ENCODE data around the gene FAM168B. TPM values are rescaled to one million over a fixed set of nuclear protein-coding genes. Genes with fewer than 3 reads are reported as not detected.

FAM168B gene
- polyA plus RNA-seq, 1 donor, result 71.6 TPM

DNA sequence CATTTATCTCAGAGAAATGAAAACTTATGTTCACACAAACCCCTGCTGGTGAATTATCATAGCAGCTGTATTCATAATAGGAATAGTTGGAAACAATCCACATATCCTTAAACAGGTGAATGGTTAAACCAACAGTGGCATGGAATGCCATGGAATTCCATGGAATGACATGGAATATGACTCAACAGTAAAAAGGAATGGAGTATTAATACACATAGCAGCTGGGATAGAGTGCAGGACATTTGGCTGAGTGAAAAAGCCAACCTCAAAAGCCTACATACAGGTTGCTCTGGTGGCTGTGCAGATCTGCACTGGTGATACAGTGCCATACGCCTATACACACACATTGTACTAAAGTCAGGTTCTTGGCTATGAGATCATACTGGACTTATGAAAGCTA lies 69.5 kb downstream of the FAM168B start:
- Histone ChIP-seq H3K36me3 (ENCODE audit: control insufficient read depth, insufficient read depth, low read length) (no peaks in the 10 kb centered on the region), H3K4me1 (ENCODE audit: control insufficient read depth, insufficient read depth, low read length) (no peaks in the 10 kb centered on the region), H3K27ac (ENCODE audit: low read length) (no peak overlapping the region), H3K27me3 (ENCODE audit: control insufficient read depth, insufficient read depth, low read length) (peaks cover 4% of the 10 kb centered on the region), H3K9me3 (ENCODE audit: control insufficient read depth, low read depth, low read length) (no peaks in the 10 kb centered on the region), H3K4me3 (ENCODE audit: low read length) (no peak overlapping the region)
- DNase-seq, result no peak
- WGBS (ENCODE audit: insufficient coverage, low lambda C conversion rate), result no CpG with 5 or more reads among the region's 1 CpG

DNA sequence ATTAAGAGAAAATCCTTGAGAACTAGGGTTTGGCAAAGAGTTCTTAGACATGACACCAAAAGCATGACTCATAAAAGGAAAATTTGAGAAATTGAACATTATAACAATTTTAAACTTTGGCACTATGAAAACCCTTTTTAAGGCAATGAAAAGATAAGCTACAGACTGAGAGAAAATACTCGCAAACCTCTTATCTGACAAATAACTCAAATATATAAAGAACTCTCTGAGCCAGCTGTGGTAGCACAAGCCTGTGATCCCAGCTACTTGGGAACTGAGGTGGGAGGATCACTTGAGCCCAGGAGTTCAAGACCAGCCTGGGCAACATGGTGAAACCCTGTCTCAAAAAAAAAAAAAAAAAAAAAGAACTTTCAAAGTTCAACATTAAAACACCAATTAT lies 70.5 kb downstream of the FAM168B start:
- Histone ChIP-seq H3K36me3 (ENCODE audit: control insufficient read depth, insufficient read depth, low read length) (no peaks in the 10 kb centered on the region), H3K27me3 (ENCODE audit: control insufficient read depth, insufficient read depth, low read length) (peaks cover 2% of the 10 kb centered on the region), H3K9me3 (ENCODE audit: control insufficient read depth, low read depth, low read length) (no peaks in the 10 kb centered on the region), H3K4me1 (ENCODE audit: control insufficient read depth, insufficient read depth, low read length) (no peaks in the 10 kb centered on the region), H3K27ac (ENCODE audit: low read length) (no peak overlapping the region), H3K4me3 (ENCODE audit: low read length) (no peak overlapping the region)
- DNase-seq, result no peak
- WGBS (ENCODE audit: insufficient coverage, low lambda C conversion rate), result 17% methylated on average over 1 of the region's 1 CpG

DNA sequence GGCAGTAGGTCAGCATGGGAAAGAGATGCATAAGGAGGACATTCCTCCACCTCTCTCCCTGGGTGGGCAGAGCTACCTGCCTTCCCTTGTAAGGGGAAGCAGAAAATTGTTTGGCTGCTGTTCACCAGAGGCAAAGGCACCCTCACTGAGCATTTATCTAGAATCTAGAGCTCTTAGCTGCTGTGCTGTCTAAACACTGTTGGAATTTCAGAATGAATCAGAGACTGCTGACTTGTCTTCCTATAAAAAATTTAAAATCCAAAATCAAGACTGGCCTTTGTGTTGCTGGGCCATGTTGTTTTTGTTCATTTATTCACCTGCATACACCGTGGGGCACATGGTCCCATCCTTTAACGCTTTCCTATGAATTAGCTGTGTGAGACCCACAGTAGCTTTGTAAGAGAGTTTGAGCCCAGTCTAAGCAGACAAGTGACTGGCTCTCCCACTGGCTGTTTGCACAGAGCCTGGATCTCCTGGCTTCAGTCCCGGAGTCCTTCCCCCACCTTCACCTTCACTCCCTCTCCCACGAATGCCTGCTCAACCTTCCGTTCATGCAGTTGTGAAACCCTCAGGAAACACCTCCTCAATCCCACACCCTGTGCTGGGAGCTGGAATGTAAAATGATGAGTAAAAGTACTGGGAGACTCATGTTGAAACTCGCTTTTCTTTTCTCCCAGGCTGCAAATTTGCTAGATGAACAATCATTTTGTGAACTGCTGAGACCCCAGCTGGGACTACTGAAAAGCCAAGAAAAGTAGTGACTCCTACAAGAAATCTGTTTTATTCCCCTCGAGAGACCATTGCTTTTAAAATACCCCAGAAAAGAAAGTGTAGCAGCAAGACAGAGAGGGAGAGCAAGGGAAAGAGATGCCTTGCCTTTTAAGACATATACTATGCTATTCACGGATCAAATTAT lies 76.2 kb downstream of the FAM168B start:
- H3K27me3 ChIP-seq (ENCODE audit: control insufficient read depth, insufficient read depth, low read length), result peaks cover 5% of the 10 kb centered on the region
- WGBS (ENCODE audit: insufficient coverage, low lambda C conversion rate), result 77% methylated on average over 3 of the region's 8 CpGs
- no peak overlapping the region for H3K4me3 ChIP-seq (ENCODE audit: low read length)
- H3K4me1 ChIP-seq (ENCODE audit: control insufficient read depth, insufficient read depth, low read length), result no peaks in the 10 kb centered on the region
- no peak overlapping the region for H3K27ac ChIP-seq (ENCODE audit: low read length)
- DNase-seq, result no peak
- no peaks in the 10 kb centered on the region for H3K36me3 ChIP-seq (ENCODE audit: control insufficient read depth, insufficient read depth, low read length)
- no peaks in the 10 kb centered on the region for H3K9me3 ChIP-seq (ENCODE audit: control insufficient read depth, low read depth, low read length)

DNA sequence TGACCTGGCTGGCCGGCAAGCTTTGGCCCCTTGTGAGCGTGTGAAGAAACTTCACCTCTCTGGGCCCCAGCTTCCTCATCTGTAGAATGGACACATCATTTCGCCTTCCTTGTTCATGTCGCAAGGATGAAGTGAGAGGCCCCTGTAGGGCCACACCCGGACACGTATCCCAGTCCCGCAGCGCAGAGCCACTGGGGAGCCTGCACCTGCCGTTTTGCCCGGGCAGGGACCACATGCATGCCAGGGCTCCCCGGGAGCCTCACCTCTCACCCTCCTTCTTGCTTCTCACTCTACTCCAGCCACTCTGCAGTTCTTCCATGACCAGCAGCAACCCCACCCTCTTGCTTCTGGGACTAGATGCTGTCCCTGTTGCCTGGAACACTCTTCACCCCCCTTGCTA lies 77.5 kb downstream of the FAM168B start:
- Histone ChIP-seq H3K27me3 (ENCODE audit: control insufficient read depth, insufficient read depth, low read length) (peaks cover 5% of the 10 kb centered on the region), H3K4me1 (ENCODE audit: control insufficient read depth, insufficient read depth, low read length) (no peaks in the 10 kb centered on the region), H3K9me3 (ENCODE audit: control insufficient read depth, low read depth, low read length) (no peaks in the 10 kb centered on the region), H3K4me3 (ENCODE audit: low read length) (no peak overlapping the region), H3K36me3 (ENCODE audit: control insufficient read depth, insufficient read depth, low read length) (no peaks in the 10 kb centered on the region), H3K27ac (ENCODE audit: low read length) (no peak overlapping the region)
- no peak for DNase-seq
- no CpG with 5 or more reads among the region's 11 CpGs for WGBS (ENCODE audit: insufficient coverage, low lambda C conversion rate)

DNA sequence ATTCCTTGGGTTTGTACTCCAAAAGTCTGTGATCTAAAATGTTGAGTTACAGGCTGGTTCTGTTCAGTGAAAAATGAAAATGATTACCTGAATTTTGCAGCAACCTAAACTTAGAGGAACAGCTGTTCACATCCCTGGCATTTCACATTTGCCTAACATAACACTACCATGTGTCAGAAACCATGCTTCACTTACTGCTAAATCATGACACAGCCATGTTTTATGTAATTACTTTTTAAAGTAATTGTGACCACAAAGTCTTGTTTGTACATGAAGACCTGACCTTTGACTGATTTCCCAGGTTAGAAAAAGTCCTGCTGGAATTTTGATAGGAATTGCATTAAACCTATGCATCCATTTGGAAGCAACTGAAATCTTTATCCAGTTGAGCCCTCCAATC lies 79.1 kb downstream of the FAM168B start:
- Histone ChIP-seq H3K4me1 (ENCODE audit: control insufficient read depth, insufficient read depth, low read length) (no peaks in the 10 kb centered on the region), H3K36me3 (ENCODE audit: control insufficient read depth, insufficient read depth, low read length) (no peaks in the 10 kb centered on the region), H3K27me3 (ENCODE audit: control insufficient read depth, insufficient read depth, low read length) (peaks cover 5% of the 10 kb centered on the region), H3K4me3 (ENCODE audit: low read length) (no peak overlapping the region), H3K27ac (ENCODE audit: low read length) (no peak overlapping the region), H3K9me3 (ENCODE audit: control insufficient read depth, low read depth, low read length) (no peaks in the 10 kb centered on the region)
- DNase-seq, result no peak

DNA sequence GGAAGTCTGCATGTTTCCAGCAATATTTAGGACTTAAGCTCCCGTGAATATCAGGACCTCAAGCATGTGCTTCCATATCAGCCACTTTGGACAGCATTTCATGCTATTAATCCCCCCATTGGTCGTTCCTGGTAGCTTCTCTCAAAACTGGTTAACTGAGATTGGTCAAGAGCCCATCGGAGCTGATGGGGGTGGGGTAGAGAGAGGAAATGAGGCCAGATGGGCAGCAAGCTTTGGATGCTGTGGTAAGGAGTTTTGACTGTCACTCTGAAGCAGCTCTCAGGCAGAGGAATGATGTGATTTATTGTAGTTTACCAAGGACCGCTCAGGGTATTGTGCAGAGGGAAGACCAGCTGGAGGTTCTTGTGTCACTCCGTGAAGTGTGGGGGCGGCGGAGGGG lies 81.8 kb downstream of the FAM168B start:
- H3K36me3 ChIP-seq (ENCODE audit: control insufficient read depth, insufficient read depth, low read length), result no peaks in the 10 kb centered on the region
- H3K4me1 ChIP-seq (ENCODE audit: control insufficient read depth, insufficient read depth, low read length), result no peaks in the 10 kb centered on the region
- H3K27me3 ChIP-seq (ENCODE audit: control insufficient read depth, insufficient read depth, low read length), result no peaks in the 10 kb centered on the region
- no peaks in the 10 kb centered on the region for H3K9me3 ChIP-seq (ENCODE audit: control insufficient read depth, low read depth, low read length)
- no peak overlapping the region for H3K27ac ChIP-seq (ENCODE audit: low read length)
- H3K4me3 ChIP-seq (ENCODE audit: low read length), result no peak overlapping the region
- no peak for DNase-seq
- WGBS (ENCODE audit: insufficient coverage, low lambda C conversion rate), result 100% methylated on average over 3 of the region's 7 CpGs

DNA sequence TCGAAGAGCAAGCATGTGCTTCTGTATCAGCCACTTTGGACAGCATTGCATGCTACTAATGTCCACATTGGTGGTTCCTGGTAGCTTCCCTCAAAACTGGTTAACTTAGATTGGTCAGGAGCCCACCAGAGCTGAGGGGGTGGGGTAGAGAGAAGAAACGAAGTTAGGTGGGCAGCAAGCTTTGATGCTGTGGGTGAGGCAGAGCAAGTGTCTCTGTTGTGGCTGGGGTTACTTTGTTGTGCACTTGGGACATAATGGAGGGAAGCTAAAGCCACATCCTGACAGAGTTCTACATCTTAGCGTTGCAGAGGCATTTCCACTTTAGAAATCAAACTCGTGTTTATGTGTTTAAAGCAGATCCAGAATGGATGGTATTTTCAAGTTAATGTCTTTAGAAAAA lies 82.7 kb downstream of the FAM168B start:
- H3K27ac ChIP-seq (ENCODE audit: low read length), result no peak overlapping the region
- no peaks in the 10 kb centered on the region for H3K36me3 ChIP-seq (ENCODE audit: control insufficient read depth, insufficient read depth, low read length)
- no CpG with 5 or more reads among the region's 4 CpGs for WGBS (ENCODE audit: insufficient coverage, low lambda C conversion rate)
- DNase-seq, result no peak
- H3K4me3 ChIP-seq (ENCODE audit: low read length), result no peak overlapping the region
- H3K4me1 ChIP-seq (ENCODE audit: control insufficient read depth, insufficient read depth, low read length), result no peaks in the 10 kb centered on the region
- H3K27me3 ChIP-seq (ENCODE audit: control insufficient read depth, insufficient read depth, low read length), result peaks cover 6% of the 10 kb centered on the region
- no peaks in the 10 kb centered on the region for H3K9me3 ChIP-seq (ENCODE audit: control insufficient read depth, low read depth, low read length)

DNA sequence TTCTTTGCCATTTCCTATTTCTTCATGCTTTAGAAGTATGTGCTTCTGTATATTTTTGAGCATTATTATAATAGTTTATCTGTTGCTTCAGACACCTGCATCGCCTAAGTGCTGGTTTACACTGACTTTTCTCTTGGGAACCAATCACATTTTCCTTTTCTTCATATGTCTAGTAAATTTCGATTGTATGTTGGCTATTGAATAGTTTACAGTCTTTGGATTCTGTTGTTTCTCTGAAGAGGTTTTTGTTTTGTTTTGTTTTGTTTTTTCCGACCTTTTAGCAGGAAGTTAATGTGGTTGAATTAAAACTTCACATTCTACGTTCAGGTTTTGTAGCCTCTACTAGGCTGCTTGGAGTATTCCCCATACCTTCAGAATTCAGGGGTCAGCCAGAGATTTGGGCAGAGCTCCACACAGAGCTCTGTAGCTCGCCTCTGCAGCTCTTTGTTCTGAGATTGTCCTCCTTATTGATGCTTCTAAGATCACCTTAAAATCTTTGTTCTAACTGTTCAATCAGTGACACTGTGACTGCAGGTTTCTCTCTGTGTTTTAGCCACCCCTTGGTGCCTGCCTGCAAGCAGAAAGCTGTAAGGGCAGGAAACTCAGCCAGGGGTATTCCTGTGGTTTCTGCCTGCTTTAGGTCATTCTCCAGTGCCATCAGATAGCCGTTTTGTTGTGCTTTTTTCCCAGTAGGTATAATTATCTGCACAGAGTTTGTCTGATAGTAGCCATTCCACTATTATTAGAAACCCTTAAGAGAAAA lies 83.4 kb downstream of the FAM168B start:
- H3K36me3 ChIP-seq (ENCODE audit: control insufficient read depth, insufficient read depth, low read length), result no peaks in the 10 kb centered on the region
- no peaks in the 10 kb centered on the region for H3K4me1 ChIP-seq (ENCODE audit: control insufficient read depth, insufficient read depth, low read length)
- H3K27ac ChIP-seq (ENCODE audit: low read length), result no peak overlapping the region
- 78% methylated on average over 3 of the region's 6 CpGs for WGBS (ENCODE audit: insufficient coverage, low lambda C conversion rate)
- H3K4me3 ChIP-seq (ENCODE audit: low read length), result no peak overlapping the region
- H3K27me3 ChIP-seq (ENCODE audit: control insufficient read depth, insufficient read depth, low read length), result peaks cover 6% of the 10 kb centered on the region
- H3K9me3 ChIP-seq (ENCODE audit: control insufficient read depth, low read depth, low read length), result no peaks in the 10 kb centered on the region
- no peak for DNase-seq

DNA sequence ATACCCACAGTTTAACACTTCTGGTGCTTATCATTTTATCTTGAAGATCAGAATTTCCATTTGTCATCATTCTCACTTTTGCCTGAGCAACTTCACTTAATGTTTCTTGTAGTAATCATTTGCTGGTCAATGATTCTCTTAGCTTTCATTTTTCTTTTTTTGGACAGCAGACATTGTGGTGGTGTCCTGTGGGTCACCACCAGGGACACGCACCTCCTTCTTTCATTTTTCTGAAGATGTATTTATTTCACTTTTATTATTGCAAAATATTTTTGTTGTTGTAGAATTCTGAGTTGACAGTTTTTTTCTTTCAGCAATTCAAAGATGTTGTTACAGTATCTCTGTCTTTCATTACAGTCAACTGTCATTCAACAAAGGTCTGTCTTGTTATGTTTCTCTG lies 84.3 kb downstream of the FAM168B start:
- H3K27ac ChIP-seq (ENCODE audit: low read length), result no peak overlapping the region
- no peaks in the 10 kb centered on the region for H3K9me3 ChIP-seq (ENCODE audit: control insufficient read depth, low read depth, low read length)
- H3K36me3 ChIP-seq (ENCODE audit: control insufficient read depth, insufficient read depth, low read length), result no peaks in the 10 kb centered on the region
- no peak for DNase-seq
- no peaks in the 10 kb centered on the region for H3K4me1 ChIP-seq (ENCODE audit: control insufficient read depth, insufficient read depth, low read length)
- WGBS (ENCODE audit: insufficient coverage, low lambda C conversion rate), result no CpG with 5 or more reads among the region's 1 CpG
- no peak overlapping the region for H3K4me3 ChIP-seq (ENCODE audit: low read length)
- H3K27me3 ChIP-seq (ENCODE audit: control insufficient read depth, insufficient read depth, low read length), result peaks cover 6% of the 10 kb centered on the region

DNA sequence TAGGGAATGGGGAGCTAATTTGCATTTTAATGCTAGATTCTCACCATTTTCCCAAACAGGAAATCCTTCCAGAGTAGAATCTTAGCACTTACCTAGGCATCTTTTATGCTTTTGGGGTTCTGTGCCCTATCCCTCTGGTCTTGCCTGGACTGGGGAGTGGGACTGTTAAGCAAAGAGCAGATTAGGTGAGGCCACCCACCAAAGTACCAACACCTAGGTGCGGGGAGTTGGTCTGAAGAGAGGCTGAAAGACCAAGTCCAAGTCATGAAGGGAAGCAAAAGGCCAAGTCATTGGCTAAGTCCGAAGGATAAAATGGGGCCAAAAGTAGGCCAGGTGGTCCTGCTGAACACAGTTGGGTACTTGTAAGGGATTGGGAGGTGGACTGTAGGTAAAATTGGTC lies 86.7 kb downstream of the FAM168B start:
- H3K4me3 ChIP-seq (ENCODE audit: low read length), result no peak overlapping the region
- H3K4me1 ChIP-seq (ENCODE audit: control insufficient read depth, insufficient read depth, low read length), result no peaks in the 10 kb centered on the region
- no peaks in the 10 kb centered on the region for H3K9me3 ChIP-seq (ENCODE audit: control insufficient read depth, low read depth, low read length)
- no peak for DNase-seq
- peaks cover 6% of the 10 kb centered on the region for H3K27me3 ChIP-seq (ENCODE audit: control insufficient read depth, insufficient read depth, low read length)
- H3K27ac ChIP-seq (ENCODE audit: low read length), result no peak overlapping the region
- no peaks in the 10 kb centered on the region for H3K36me3 ChIP-seq (ENCODE audit: control insufficient read depth, insufficient read depth, low read length)
- no CpG with 5 or more reads among the region's 2 CpGs for WGBS (ENCODE audit: insufficient coverage, low lambda C conversion rate)

Data from large intestine (tissue), 3 donors.